Measurements from ENCODE around the gene C19orf18. TPM values are rescaled to one million over a fixed set of nuclear protein-coding genes. Genes with fewer than 3 reads are reported as not detected.
"Not testable (repeated sequence)": the region's sequence is repeated elsewhere in the genome, so short reads cannot be mapped to it uniquely, and the experiment has no call there.

The C19orf18 gene
- 0.60 TPM for total RNA-seq

DNA sequence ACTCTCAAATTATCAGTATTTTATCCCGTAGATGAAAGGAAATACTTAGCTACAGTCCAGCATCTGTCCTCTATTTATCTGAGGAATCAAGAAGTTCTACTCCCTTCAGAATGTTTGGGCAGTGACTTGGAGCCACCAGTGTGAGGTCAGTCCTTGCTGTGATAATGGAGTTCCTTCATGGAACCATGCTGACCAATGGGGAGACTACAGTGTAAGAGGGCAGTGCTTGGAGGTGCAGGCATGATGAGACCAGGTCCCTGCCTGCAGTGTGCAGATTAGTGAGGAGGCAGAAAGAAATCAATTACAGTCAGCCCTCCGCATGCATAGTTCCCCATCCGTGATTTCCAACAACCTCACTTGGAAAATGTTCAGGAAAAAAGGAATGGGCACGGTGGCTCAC is at the start of gene C19orf18:
Gene C19orf18, minus strand, starts transcription at position 101 of the 400 bp plus-strand sequence. CDS start 102 bp downstream, outside the sequence.
- no peak for DNase-seq (ENCODE audit: low spot score)

DNA sequence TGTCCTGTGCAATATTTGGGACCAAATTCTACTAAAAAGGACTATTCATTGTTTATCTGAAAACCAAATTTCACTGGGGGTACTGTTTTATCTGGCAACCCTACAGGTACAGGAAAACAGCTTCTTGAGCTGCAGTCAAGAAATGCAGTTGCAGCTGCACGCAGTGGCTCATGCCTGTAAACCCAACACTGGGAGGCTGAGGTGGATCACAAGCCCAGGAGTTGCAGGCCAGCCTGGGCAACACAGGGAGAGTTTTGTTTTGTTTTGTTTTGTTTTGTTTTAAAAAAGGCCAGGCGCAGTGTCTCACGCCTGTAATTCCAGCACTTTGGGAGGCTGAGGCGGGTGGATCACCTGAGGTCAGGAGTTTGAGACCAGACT is 47.9 kb upstream of the C19orf18 start:
- no peak for DNase-seq (ENCODE audit: low spot score)

DNA sequence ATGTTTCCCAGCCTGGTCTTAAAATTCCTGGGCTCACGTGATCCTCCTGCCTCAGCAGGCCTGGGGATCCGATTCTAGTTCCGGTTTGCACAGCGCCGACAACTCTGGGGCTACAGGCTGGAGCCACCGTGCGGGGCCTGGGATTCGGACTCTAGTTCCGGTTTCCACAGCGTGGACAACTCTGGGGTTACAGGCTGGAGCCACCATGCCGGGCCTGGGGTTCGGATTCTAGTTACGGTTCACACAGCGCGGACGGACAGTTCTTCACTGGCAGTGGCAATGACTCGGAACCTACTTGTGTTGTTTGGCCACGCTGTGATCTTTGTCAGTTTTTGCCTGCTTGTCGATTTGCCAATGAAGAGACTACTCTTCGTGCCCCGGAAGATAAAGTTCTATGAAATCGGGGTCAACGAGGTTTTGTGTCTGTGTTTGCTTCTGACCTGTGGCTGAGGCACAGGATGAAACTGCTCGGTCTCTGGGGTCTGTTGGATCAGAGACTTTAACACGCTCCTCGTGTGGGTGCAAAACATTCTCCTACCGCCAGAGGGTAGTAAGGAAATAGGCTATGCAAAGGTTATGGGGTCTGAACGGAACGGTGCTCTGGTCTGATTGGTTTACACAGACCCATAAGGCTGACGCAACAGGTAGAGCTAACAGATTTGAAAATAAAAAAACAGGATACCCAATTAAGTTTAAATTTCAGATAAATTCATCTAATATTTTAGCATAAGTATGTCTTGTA is 47.4 kb upstream of the C19orf18 start:
- peak; percentile 80 for DNase-seq (ENCODE audit: low spot score)

DNA sequence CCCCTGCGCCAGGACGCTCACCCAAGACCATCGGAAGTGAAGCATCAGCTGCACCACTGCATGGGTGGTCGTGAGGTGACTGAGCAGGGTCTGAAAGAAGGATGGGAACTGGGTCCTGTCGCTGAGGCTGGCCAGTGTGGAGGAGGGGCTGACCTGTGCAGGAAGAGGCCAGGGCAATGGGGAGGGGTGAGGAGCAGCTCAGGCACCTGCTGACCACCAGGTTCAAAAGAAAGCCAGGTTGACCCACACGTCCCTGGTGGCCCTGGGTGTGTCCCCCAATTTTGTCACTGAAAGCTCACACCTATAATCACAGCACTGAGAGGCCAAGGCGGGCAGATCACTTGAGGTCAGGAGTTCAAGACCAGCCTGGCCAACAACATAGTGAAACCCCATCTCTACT is 45.8 kb upstream of the C19orf18 start:
- DNase-seq (ENCODE audit: low spot score) = no peak

DNA sequence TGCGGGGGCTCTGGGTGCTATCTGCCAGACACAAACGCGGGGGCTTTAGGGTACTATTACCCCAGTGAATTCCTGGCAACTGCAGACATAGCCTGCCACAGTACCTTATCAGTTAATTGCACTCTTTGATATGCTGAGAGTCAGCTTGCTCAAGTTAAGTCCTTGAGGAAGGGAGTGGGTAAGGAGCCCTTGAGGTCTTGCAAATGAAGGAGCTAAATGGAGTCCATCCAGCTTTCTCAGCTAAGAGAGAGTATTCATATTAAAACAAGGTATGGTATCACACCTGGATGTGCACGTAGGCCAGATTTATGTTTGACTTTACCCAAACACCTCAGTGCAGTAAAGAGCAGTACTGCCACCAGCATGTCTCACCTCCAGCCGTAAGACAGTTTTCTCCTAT is 39.8 kb upstream of the C19orf18 start:
- DNase-seq (ENCODE audit: low spot score) = no peak

DNA sequence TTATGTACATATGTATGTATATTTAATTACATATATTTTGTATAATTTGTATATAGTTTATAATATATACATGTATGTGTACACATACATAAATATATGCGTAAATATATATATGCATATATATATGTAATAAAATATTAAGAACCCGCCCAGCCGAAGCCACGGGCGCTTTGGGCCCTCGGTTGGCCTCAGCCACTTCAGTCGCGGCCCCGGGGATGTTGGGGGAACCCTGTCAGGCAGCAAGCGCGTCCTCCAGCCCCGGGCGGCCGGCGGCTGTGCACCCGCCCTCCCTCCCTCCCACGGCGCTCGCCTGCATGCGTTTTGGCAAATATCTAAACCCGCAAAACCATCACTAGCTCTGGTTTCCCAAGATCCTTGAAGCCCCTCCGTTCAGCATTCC is 36.2 kb upstream of the C19orf18 start:
- DNase-seq (ENCODE audit: low spot score) = no peak

DNA sequence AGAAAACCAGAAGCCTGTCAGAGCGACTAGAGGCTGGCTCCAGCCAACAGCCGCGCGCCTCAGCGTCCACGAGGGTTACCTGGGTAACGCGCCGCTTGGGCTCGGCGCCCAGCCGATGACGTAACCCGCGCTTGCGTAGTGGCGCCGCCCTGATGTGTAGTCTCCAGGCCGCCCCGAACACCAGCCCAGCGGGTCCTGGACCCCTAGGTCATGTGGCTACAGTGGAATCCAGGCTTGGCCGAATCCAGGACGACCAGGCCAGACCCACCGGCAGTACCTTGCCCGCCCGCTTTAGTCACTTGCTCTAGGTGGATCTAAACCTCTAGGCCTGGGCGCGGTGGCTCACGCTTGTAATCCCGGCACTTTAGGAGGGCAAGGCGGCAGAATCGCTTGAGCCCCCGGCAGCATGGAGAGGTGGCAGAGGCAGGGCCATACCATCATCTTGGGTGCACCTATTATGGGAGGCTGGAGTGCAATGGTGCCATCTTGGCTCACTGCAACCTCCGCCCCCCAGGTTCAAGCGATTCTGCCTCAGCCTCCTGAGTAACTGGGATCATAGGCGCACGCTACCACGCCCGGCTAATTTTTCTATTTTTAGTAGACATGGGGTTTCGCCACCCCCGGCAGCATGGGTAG is 35.5 kb upstream of the C19orf18 start:
- peak; percentile 94 for DNase-seq (ENCODE audit: low spot score)

DNA sequence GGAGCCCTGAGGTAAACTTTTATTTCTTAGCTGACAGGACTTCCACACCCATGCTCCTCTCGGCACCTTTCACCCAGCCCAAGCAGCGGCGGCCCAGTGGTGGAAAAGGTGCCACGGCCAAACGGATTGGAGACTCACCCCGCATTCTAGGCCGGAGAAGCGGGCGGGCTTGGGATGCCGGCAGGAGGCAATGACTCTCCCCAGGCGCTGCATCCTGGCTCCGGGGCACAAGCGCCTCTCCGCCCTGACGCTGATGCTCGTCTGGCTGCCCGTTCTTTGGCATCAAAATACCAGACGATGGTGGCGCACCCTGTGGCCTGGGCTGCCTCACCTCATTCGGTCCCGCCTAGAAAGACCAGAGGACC is 34.9 kb upstream of the C19orf18 start:
- DNase-seq (ENCODE audit: low spot score) = no peak

DNA sequence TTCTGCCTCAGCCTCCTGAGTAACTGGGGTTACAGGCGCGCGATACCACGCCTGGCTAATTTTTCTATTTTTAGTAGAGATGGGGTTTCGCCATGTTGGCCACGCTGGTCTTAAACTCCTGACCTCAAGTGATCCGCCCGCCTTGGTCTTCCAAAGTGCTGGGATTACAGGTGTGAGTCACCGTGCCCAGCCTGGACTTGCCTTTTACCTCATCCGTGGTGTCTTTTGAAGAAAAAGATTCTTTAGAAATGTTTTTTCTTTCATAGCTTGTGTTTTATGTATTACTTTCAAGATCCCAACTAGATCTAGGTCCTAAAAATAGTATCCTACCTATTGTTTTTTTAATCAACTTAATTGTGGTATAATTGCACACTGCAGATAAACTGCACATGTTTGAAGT is 34.5 kb upstream of the C19orf18 start:
- DNase-seq (ENCODE audit: low spot score) = not testable (repeated sequence)

DNA sequence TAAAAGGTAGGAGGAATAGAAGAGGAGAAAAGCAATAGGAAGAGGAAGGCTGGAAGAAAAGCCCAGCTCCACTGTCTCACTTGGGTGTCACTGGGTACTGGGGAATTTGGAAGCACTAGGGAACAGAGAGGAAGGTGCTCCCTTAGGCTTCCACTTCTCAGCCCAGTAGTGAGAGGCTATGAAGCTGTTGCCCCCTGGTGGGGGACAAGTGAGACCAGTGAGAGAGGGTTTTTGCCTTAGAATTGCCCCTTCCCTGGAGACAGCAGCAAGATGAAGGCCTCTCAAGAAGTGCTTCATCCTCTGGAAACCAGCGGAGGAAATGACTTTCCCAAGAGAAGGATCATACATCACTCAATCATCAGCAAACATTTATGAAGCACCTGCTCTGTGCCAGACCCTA is 33.0 kb upstream of the C19orf18 start:
- DNase-seq (ENCODE audit: low spot score) = no peak

DNA sequence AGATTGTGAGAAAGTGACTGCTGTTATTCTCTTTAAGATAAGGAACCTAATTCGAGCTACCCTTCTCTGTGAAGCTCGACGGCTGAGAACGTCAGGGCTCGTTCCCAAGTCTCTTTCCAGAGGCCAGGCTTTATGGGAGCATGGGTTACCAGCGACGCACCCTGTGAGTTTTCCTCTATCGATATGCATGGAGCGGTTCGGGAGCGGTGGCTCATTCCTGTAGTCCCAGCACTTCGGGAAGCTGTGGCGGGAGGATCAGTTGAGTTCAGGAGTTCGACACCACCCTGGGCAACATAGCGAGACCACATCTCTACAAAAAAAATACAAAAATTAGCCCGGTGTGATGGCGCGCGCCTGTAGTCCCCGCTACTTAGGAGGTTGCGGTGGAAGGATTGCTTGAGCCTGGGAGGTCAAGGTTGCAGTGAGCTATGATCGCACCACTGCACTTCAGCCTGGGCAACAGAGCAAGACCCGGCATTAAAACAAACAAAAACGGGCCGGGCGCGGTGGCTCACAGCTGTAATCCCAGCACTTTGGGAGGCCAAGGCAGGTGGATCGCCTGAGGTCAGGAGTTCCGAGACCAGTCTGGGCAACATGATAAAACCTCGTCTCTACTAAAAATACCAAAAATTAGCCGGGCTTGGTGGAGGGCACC is 29.0 kb upstream of the C19orf18 start:
- no peak for DNase-seq (ENCODE audit: low spot score)

DNA sequence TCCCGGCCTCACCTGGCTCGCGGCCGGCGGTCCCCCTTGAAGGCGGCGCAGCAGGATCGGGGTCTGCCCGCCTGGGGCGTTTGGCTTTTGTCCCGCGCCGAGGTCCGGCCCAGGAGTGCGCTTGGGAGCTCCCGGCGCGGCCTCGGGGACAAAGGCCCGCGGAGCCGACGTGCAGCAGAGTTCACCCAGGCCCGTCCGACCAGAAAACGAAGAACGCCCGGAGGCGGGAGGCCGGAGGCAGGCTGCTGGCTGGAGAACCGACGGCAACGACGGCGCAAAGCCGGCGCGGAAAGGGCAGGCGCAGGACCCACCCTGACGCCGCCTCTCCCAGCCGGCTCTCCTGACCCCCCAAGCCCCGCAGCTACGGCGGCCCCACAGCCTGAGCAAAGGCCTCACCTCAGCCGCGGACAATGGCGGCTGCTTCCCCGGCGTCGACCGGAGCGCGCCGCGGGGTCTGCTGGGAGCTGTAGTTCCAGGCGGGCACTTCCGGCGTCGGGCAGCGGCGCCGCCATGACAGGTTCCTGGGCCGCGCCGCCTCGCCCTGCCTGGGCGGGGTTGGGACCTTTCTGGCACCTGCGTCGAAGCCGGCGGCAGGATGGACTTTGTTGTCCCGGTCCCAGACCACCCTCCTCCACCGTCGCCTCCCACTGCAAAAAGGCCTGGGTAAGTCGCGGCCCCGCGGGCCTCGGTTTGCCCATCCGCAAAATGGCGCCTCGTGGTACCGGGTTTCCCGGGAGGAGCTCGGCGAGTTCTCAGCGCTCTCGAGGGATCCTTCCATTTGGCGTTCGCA is 28.2 kb upstream of the C19orf18 start, which contains the start of gene ZNF606:
Gene ZNF606, minus strand, starts transcription at position 437 of the 790 bp plus-strand sequence. CDS start 1,501 bp downstream, outside the sequence.
- peak; percentile 84 for DNase-seq (ENCODE audit: low spot score)

DNA sequence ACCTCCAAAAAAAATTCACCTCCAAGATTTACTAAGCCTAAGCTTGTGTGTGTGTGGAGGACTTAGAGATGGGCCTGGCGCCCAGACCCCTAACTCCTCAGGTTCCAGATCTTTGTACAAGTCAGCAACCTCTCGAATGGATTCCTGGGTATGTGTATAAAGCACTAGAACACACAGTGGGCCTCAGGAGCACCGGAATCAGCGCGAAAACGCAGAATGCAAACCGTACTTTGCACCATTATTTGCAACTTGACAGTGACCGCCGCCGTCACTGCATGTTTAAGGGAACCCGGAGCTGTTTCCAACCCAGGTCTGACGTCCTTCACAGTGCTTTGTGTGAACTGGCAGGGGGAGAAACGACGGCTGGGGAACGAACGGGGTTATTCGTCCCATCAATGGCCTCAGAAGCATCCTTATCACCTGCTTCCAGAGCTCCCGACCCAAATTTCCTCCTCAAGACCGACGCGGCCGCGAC is 27.6 kb upstream of the C19orf18 start:
- no peak for DNase-seq (ENCODE audit: low spot score)

DNA sequence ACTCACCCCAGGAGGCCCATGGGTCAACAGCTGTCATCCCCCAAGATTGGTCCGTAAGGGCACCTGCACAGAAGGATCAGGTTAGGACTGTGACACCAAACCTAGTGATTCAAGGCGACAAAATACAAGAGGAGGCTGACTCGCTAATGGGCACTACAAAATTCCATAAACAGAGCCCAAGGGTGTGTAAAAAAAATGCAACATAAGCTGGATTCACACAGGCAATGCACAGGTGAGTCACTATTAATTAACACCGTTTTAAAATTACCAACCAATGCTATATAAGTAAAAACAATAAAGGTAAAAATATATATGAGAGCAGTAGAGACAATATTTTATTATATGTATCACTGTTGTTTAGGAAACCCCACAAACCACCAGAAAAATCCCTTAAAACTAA is 26.3 kb upstream of the C19orf18 start:
- no peak for DNase-seq (ENCODE audit: low spot score)

DNA sequence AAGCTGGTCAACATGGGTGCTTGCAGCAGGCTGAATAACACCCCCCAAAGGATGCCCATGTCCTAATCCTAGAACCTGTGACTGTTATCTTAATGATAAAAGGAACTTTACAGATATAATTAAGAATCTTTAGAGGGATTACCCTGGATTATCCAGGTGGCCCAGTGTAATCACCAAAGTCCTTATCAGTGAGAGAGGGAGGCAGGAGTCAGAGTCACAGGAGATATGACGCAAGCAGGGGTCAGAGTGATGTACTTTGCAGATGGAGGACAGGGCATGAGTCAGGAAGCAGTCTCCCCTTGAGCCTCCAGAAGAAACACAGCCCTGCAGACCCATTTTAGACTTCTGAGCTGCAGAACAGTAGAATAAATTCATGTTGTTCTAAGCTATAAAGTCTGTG is 18.5 kb upstream of the C19orf18 start:
- no peak for DNase-seq (ENCODE audit: low spot score)

DNA sequence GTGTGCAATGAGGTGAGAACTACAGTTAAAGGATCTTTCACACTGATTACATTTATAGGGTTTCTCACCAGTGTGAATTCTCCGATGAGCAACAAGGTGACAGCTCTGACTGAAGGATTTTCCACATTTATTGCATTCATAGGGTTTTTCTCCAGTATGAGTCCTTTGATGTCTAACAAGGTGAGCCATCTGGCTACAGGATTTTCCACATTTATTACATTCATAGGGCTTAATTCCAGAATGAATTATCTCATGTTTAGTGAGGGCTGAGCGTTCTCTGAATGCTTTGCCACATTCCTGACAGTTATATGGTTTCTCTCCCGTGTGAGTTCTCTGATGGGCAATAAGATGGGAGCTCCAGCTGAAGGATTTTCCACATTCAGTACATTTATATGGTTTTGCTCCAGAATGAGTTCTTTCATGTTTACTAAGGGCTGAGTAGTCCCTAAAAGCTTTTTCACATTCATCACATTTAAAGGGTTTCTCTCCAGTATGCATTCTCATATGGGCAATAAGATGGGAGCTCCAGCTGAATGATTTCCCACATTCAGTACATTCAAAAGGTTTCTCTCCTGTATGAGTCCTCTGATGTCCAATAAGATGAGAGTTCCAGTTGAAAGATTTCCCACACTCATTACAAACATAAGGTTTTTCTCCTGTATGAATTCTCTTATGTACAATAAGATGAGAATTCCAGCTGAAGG is 4.4 kb upstream of the C19orf18 start:
- no peak for DNase-seq (ENCODE audit: low spot score)

DNA sequence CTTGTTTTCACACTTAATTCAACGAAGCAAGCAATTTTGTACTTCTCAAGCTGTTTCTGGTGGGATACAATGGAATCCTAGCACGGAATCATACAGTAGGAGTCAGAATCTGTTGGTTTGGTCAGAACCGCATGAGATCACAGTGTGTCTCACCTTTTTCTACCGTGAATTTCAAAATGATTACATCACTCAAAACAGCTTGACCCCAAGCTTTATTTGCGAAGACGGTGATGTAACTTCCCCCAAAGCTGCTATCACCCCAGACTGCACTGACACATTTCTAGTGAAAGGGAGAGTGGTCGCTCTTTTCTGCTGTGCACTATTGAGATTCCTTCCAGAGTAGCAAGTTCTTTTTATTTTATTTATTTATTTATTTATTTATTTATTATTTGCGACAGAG is 9.6 kb downstream of the C19orf18 start:
- DNase-seq (ENCODE audit: low spot score) = no peak

DNA sequence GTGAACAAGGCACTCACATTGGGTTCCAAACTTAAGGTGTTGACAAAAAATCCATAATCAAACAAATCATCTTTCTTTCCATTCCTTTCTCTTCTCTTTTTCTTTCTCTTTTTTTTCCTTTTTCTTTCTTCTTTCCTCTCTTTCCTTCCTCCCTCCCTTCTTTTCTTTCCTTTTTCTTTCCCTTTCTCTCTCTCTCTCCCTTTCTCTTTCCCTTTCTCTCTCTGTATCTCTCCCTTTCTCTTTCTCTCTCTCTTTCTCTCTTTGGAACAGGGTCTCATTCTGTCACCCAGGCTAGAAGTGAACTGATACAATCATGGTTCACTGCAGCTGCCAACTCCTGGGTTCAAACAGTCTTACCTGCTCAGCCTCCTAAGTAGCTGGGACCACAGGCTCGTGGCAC is 12.5 kb downstream of the C19orf18 start:
- DNase-seq (ENCODE audit: low spot score) = no peak

DNA sequence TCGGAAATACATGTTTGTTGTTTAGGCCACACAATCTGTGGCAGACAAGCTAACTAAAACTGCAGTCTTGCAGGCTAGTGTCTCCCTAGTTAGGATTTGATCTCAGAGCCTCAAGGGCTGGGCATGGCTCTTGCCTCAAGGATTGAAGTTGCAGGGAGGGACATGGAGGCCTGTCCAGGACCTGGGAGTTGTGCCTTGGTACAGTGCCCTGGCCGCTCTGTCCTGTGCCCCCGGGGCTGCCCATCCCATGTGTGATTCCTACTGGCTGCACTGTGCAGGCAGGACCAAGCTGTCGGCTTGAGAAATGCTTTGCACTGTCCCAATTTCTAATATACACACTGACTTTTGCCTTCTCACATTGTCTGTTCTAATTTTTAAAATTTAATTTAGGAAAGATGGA is 19.3 kb downstream of the C19orf18 start:
- DNase-seq (ENCODE audit: low spot score) = no peak

DNA sequence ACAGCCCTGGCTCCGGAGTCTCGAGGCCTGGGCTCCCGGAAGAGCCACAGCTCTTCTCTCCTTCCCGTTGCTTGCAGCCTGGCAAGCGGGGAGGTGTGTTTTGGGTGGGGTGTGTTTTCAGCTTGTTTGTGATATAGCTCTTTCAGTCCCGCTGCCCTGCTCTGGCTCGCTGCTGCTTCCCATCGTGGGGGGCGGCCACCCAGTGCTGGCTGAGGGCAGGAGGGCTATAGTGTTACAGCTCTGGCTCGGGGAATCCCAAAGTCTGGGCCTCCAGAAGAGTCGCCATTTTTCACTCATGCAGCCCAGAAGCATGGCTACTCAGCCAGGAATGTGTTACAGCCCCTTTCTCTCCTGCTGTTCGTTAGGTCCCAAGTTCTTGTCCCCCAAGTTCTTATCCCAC is 24.6 kb downstream of the C19orf18 start:
- DNase-seq (ENCODE audit: low spot score) = no peak

DNA sequence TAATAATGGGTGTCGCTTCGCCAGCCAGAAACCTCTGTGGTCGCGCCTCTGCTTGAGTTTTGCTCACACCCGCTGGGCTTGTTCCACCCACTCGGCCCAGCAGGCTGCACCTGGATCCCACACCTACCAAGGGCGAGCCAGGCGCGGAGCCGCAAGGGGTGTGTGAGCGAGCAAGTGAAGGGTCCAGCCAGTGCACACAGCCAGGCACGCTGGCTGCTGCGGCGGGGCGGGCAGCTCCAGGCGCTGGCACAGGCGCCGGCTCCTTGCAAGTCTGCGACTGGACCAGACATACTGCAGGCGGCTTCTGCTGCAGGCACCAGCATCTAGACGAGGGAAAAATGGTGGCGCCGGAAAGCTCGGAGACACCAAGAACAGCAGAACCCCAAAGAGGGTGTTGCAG is 25.0 kb downstream of the C19orf18 start:
- DNase-seq (ENCODE audit: low spot score) = no peak
